GM10847 (cell line): ENCODE data around the gene MAGEA4.

Source experiments
- POLR2A ChIP-seq: IDR thresholded peaks from 2 replicates; pipeline ENCODE4 v1.6.1; 2011; ENCODE audit not compliant: insufficient read length; ENCODE audit errors: extremely low read depth

The MAGEA4 gene

GRCh38 chrX:151920101-151920500 lies 7.4 kb downstream of the MAGEA4 start:
- no peak for TF ChIP-seq POLR2A

DNA sequence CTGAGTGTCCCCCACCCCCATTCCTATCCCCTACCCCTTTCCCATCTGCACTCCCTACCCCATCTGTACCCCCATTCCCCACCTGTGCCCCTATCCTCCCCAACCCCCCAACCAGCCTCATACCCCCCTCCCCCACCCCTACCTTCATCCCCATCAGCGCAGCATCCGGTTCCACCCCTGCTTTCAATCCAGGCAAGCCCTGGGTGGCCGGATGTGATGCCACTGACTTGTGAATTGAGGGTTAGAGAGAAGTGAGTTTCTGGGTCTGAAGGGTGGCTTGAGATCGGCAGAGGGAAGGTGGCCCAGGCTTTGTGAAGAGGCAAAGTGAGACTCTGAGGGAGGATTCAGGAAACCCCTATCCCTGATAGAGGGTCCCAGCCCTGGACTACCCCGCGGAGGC lies 7.8 kb downstream of the MAGEA4 start:
- TF ChIP-seq POLR2A: no peak

GRCh38 chrX:151921292-151921691 lies 8.6 kb downstream of the MAGEA4 start:
- TF ChIP-seq POLR2A: no peak

- no peak for TF ChIP-seq POLR2A
These were observed 9.2 kb downstream of the MAGEA4 start for GRCh38 chrX:151921866-151922265.

- TF ChIP-seq POLR2A: no peak
These were observed 10.0 kb downstream of the MAGEA4 start for GRCh38 chrX:151922692-151923091.

DNA sequence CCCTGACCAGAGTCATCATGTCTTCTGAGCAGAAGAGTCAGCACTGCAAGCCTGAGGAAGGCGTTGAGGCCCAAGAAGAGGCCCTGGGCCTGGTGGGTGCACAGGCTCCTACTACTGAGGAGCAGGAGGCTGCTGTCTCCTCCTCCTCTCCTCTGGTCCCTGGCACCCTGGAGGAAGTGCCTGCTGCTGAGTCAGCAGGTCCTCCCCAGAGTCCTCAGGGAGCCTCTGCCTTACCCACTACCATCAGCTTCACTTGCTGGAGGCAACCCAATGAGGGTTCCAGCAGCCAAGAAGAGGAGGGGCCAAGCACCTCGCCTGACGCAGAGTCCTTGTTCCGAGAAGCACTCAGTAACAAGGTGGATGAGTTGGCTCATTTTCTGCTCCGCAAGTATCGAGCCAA lies 11.0 kb downstream of the MAGEA4 start:
- no peak for TF ChIP-seq POLR2A

DNA sequence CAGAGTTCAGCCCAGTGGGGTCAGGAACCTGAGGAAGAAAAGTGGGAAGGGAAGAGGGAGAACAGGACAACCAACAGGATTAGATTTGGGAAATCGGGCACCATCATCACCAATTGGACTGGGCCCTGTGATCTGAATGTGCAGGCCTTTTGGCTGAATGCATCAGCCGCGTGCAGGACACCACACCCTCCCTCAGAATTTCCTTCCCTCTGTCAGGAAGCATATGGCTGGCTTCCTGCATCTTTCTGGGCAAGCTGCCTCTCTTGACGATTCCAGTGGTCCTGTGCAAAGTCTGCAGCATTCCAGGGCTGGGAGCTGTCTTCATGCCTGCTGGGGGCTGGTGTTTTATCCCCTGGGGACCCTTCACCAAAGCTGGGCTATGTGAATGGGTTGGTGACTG lies 16.4 kb downstream of the MAGEA4 start:
- no peak for TF ChIP-seq POLR2A

DNA sequence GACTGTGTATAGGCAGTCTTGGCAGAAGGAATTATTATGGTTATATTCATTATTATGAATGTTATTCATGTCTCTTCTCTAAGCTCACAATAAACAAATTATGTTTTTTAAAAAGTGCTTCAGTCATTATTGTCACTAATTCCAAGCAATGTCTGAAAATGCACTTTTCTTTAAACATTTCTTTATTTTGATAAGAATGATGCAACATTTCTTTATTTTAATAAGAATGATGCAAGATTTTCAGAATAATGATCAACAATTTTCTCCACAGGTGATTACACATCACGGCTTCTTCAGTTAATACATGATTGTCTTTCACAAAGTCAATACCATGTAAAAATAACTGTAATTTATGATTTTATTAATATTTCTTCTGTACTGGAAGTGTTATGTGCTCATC lies 22.7 kb downstream of the MAGEA4 start:
- no peak for TF ChIP-seq POLR2A

- TF ChIP-seq POLR2A: no peak
These were observed 25.5 kb downstream of the MAGEA4 start for GRCh38 chrX:151938172-151938571.

- no peak for TF ChIP-seq POLR2A
These were observed 42.0 kb downstream of the MAGEA4 start for GRCh38 chrX:151954730-151955129.

DNA sequence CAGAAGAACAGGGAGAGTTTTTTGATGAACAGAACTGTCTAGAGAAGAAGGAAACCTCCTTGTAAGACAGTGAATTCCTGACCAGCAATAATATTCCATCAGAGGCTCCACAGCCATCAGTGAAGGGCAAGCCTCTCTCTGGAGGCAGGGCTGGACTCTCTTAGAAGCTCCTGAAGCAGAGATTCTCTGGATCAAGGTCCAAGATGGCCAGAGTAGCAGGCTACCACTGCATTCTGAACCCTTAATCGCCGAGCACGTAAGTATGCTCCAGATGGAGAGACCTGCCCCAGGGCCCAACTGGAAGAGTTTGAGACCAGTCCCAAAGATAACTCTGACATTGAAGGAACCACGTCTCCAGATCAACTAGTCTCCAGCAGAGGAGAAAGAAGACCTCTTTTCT lies 45.4 kb downstream of the MAGEA4 start:
- TF ChIP-seq POLR2A: no peak

GRCh38 chrX:151962034-151962433 lies 49.3 kb downstream of the MAGEA4 start:
- TF ChIP-seq POLR2A: no peak

GRCh38 chrX:151966236-151966635 lies 53.5 kb downstream of the MAGEA4 start:
- TF ChIP-seq POLR2A: no peak

- TF ChIP-seq POLR2A: no peak
These were observed 57.3 kb downstream of the MAGEA4 start for GRCh38 chrX:151970027-151970426.

DNA sequence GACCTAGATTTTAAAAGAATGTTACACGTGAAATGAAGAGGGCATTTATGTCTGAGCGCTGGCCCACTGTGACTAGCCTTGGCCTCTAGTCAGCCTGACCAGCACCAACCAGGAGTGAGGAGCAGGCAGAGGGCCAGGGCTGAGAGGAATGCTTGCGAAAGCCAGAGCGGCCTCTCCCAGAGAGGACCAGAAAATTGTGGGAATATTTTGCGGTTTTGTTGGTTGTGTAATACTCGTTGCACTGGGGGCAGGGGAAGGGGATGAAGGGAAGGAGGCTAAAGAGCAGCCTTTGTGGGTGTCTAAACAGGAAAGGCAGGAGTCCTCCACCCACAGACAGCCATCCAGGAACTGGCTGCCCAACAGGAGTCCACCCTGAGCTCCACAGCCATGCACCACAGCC lies 58.0 kb downstream of the MAGEA4 start:
- TF ChIP-seq POLR2A: no peak

- TF ChIP-seq POLR2A: no peak
These were observed 60.5 kb downstream of the MAGEA4 start for GRCh38 chrX:151973060-151973661.

- no peak for TF ChIP-seq POLR2A
These were observed 61.2 kb downstream of the MAGEA4 start for GRCh38 chrX:151973851-151974335.
